Measurements from ENCODE around the gene ATP11A.

DNA sequence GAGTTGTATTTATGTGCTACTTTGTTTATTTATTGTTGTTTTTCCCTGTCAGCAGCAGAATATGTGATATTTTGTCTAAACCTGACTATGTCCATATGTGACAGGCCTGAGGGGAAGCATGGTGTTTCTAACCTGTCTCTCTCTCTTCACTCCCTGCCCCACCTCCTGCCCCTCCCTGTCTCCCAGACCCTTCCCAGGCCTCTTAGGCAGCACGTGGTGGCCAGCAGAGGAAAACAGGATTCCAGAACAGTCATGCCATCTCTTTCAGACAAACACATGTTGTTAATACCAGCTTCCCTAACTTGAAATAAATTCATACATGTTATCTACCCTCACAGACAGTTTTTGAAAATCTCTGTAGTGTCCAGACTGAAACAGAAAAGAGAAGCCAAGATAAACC lies 31.0 kb upstream of the ATP11A start:
- TF ChIP-seq, protein P1, sequence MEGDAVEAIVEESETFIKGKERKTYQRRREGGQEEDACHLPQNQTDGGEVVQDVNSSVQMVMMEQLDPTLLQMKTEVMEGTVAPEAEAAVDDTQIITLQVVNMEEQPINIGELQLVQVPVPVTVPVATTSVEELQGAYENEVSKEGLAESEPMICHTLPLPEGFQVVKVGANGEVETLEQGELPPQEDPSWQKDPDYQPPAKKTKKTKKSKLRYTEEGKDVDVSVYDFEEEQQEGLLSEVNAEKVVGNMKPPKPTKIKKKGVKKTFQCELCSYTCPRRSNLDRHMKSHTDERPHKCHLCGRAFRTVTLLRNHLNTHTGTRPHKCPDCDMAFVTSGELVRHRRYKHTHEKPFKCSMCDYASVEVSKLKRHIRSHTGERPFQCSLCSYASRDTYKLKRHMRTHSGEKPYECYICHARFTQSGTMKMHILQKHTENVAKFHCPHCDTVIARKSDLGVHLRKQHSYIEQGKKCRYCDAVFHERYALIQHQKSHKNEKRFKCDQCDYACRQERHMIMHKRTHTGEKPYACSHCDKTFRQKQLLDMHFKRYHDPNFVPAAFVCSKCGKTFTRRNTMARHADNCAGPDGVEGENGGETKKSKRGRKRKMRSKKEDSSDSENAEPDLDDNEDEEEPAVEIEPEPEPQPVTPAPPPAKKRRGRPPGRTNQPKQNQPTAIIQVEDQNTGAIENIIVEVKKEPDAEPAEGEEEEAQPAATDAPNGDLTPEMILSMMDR (conservative IDR thresholded peaks at IDR 0.05; ENCODE audit: low read depth, low read length), result no peak
- TF ChIP-seq EZH2 (IDR thresholded peaks at IDR 0.05; ENCODE audit: borderline replicate concordance, low read depth, low read length, poor library complexity, severe bottlenecking), result no peak
